Measurements from ENCODE around the gene KLHL26.

GRCh38 chr19:18719541-18719940 lies 82.7 kb downstream of the KLHL26 start:
- TF ChIP-seq CTCF (IDR thresholded peaks at IDR 0.05; ENCODE audit: borderline replicate concordance, extremely low read depth, low read length, poor library complexity, severe bottlenecking) (no peak), EZH2 (IDR thresholded peaks at IDR 0.05; ENCODE audit: borderline replicate concordance, low read depth, low read length, severe bottlenecking) (no peak)

All from DND-41 (cell line).